K562 (cell line): ENCODE measurements around the gene ZFPM1. TPM values are rescaled to one million over a fixed set of nuclear protein-coding genes. Genes with fewer than 3 reads are reported as not detected.

Experiments used
- ASH1L ChIP-seq: fragments of 450-650 bp; IDR thresholded peaks from 2 replicates; pipeline ENCODE4 v1.6.1; 2018; ENCODE audit warnings: borderline replicate concordance, mild to moderate bottlenecking, low read depth; ENCODE audit not compliant: partially characterized antibody
- ETS1 ChIP-seq: conservative IDR thresholded peaks from 2 replicates; pipeline ENCODE4 v1.6.1; 2011; ENCODE audit warnings: low read depth, mild to moderate bottlenecking, low read length; ENCODE audit not compliant: control insufficient read depth
- GABPB1 ChIP-seq: sonication (generic); formaldehyde crosslinking; IDR thresholded peaks from 2 replicates; pipeline ENCODE4 v1.8.0; 2022; ENCODE audit warnings: mild to moderate bottlenecking, missing genetic modification reagents
- HLTF ChIP-seq: fragments of 450-650 bp; IDR thresholded peaks from 2 replicates; pipeline ENCODE4 v1.6.1; 2016
- MAFG ChIP-seq: fragments of 450-650 bp; conservative IDR thresholded peaks from 2 replicates; pipeline ENCODE4 v1.6.1; 2016; ENCODE audit warnings: missing genetic modification characterization, missing compliant biosample characterization
- MED1 ChIP-seq: sonication (generic); formaldehyde crosslinking; IDR thresholded peaks from 2 replicates; pipeline ENCODE4 v1.8.1; 2023; ENCODE audit warnings: missing genetic modification reagents, borderline replicate concordance
- PBX2 ChIP-seq, 2 experiments: IDR thresholded peaks in 1 of 2; conservative IDR thresholded peaks in 1 of 2; 2 replicates each; pipeline ENCODE4 v1.6.1; 2016; ENCODE audit warnings: low read depth in 2 of 2, mild to moderate bottlenecking in 1 of 2, missing compliant biosample characterization in 1 of 2, missing genetic modification characterization in 1 of 2, moderate library complexity in 1 of 2
- POLR2AphosphoS5 ChIP-seq: IDR thresholded peaks from 2 replicates; pipeline ENCODE4 v1.6.1; 2011; ENCODE audit warnings: mild to moderate bottlenecking, low read depth, low read length, moderate library complexity; ENCODE audit not compliant: control insufficient read depth, insufficient read depth
- SIN3A ChIP-seq, 2 experiments: fragments of 150-350 bp in 1 of 2; IDR thresholded peaks; 2 replicates each; pipeline ENCODE4 v1.6.1; 2011 to 2016; ENCODE audit warnings: borderline replicate concordance in 2 of 2, low read depth in 2 of 2, low read length in 2 of 2, mild to moderate bottlenecking in 2 of 2, moderate library complexity in 2 of 2; ENCODE audit not compliant: control insufficient read depth in 1 of 2
- SNAPC5 ChIP-seq: fragments of 250-450 bp; sonication (Bioruptor Pico); IDR thresholded peaks from 2 replicates; pipeline ENCODE4 v1.8.0; 2021; ENCODE audit warnings: moderate library complexity, mild to moderate bottlenecking, inconsistent platforms
- SREBF1 ChIP-seq: fragments of 150-350 bp; IDR thresholded peaks from 2 replicates; pipeline ENCODE4 v1.6.1; 2014; ENCODE audit warnings: antibody characterized with exemption, low read depth, low read length, borderline replicate concordance
- TAF1 ChIP-seq: IDR thresholded peaks from 2 replicates; pipeline ENCODE4 v1.6.1; 2011; ENCODE audit warnings: mild to moderate bottlenecking, low read length, moderate library complexity; ENCODE audit not compliant: insufficient read depth, control insufficient read depth, severe bottlenecking; ENCODE audit errors: extremely low read depth
- TRIM25 ChIP-seq: fragments of 450-650 bp; IDR thresholded peaks from 2 replicates; pipeline ENCODE4 v1.7.0; 2016; ENCODE audit warnings: borderline replicate concordance
- ZFP1 ChIP-seq: fragments of 450-650 bp; formaldehyde crosslinking; IDR thresholded peaks from 2 replicates; pipeline ENCODE4 v1.4.0; 2020; ENCODE audit warnings: mild to moderate bottlenecking, mixed read lengths
- ZKSCAN8 ChIP-seq: fragments of 200-800 bp; sonication (Bioruptor generic); IDR thresholded peaks from 2 replicates; pipeline ENCODE4 v1.6.1; 2016; ENCODE audit warnings: missing genetic modification characterization, missing compliant biosample characterization
- ZNF449 ChIP-seq: fragments of 250-450 bp; sonication (Bioruptor Pico); IDR thresholded peaks from 2 replicates; pipeline ENCODE4 v1.8.0; 2022; ENCODE audit warnings: moderate library complexity, mild to moderate bottlenecking, inconsistent platforms
- ZNF668 ChIP-seq: fragments of 250-450 bp; sonication (Bioruptor Pico); IDR thresholded peaks from 2 replicates; pipeline ENCODE4 v1.8.0; 2022; ENCODE audit warnings: mild to moderate bottlenecking, inconsistent platforms
- polyA plus RNA-seq, 8 experiments: library from polyadenylated mRNA; depleted of rRNA in 4 of 8; stranded (reverse) in 5 of 8; unstranded in 3 of 8; fragments of >200 nt; fragmentation: Nextera tagmentation in 2 of 8; fragmentation: Illumina TruSeq in 1 of 8; extraction: Ambion mirVana in 2 of 8; extraction: Trizol in 1 of 8; gene quantifications; 2 replicates each; pipeline versions ENCODE4 v1.2.1 to v1.2.3, GENCODE V29; 2011 to 2014; ENCODE audit warnings: inconsistent platforms in 1 of 8, missing spikeins in 1 of 8
- total RNA-seq, 7 experiments: library from RNA; depleted of rRNA in 6 of 7; stranded (reverse); fragments of >200 nt in 6 of 7; fragmentation: Illumina TruSeq in 2 of 7; extraction: Trizol in 2 of 7; gene quantifications; 2 replicates each; pipeline versions ENCODE4 v1.2.1 to v1.2.3, GENCODE V29; 2011 to 2021; ENCODE audit warnings: low replicate concordance in 1 of 7

ZFPM1 gene
- total and polyA plus RNA-seq, 9 of the 15 experiments (the other 6 are each of a cell fraction or from before 2014, with no cell fraction given): 0.03 to 35.9 (median 1.4) TPM

- peak; percentile 33; the same call in 1 of the 2 replicates for TF ChIP-seq POLR2AphosphoS5
- no peak for TF ChIP-seq HLTF
- no peak for TF ChIP-seq SNAPC5
- TF ChIP-seq TAF1: peak; percentile 53
- TF ChIP-seq PBX2 (CRISPR knock-in tag; IDR thresholded peaks at IDR 0.05; ENCODE audit: low read depth): no peak
- no peak for TF ChIP-seq PBX2 (tag; conservative IDR thresholded peaks at IDR 0.05; ENCODE audit: low read depth)
- TF ChIP-seq TRIM25: no peak
- no peak for TF ChIP-seq ETS1
- TF ChIP-seq ASH1L: no peak
- TF ChIP-seq SREBF1: no peak
- no peak for TF ChIP-seq MAFG
- TF ChIP-seq MED1: no peak
- no peak for TF ChIP-seq ZFP1 (CRISPR knock-in tag)
- no peak for TF ChIP-seq ZNF668 (CRISPR knock-in tag)
- peak; percentile 85 to 89; a peak in 3 of 4 replicates for TF ChIP-seq SIN3A (IDR thresholded peaks at IDR 0.05; ENCODE audit: borderline replicate concordance in 2 of 2, control insufficient read depth in 1 of 2, low read depth in 2 of 2, low read length in 2 of 2)
- TF ChIP-seq GABPB1: peak; percentile 70
- no peak for TF ChIP-seq ZKSCAN8 (CRISPR knock-in tag)
- no peak for TF ChIP-seq ZNF449 (CRISPR knock-in tag)
Measured at GRCh38 chr16:88452482-88453216, 431 bp upstream of the ZFPM1 start (continued).
